Skin epidermis (tissue), 12 donors: ENCODE measurements around the gene ANKRA2.
"Not testable (repeated sequence)": the region's sequence is repeated elsewhere in the genome, so short reads cannot be mapped to it uniquely, and the experiment has no call there.

Experiments
- H3K27ac ChIP-seq, 21 experiments: fragments of 200-600 bp; sonication (generic) in 11 of 21; one replicate each; pipeline ENCODE4 v1.5.0; 2020; ENCODE audit warnings: mild to moderate bottlenecking in 3 of 21, inconsistent platforms in 2 of 21, moderate library complexity in 2 of 21
- H3K4me3 ChIP-seq, 7 experiments: fragments of 200-600 bp; sonication (generic) in 2 of 7; one replicate each; pipeline ENCODE4 v1.5.0; 2020; ENCODE audit warnings: inconsistent platforms in 2 of 7, mild to moderate bottlenecking in 2 of 7, moderate library complexity in 1 of 7

The ANKRA2 gene

GRCh38 chr5:73513996-73514395, 51.4 kb downstream of the ANKRA2 start:
- no peak overlapping the region for H3K4me3 ChIP-seq
- H3K27ac ChIP-seq, result peak overlapping the region in 2 of 21 experiments; percentile 0 to 27

GRCh38 chr5:73508521-73508920, 56.9 kb downstream of the ANKRA2 start:
- not testable (repeated sequence) for H3K27ac ChIP-seq, H3K4me3 ChIP-seq

GRCh38 chr5:73507062-73507461, 58.4 kb downstream of the ANKRA2 start:
- no peak overlapping the region for H3K4me3 ChIP-seq
- peak overlapping the region in 4 of 21 experiments; percentile 17 to 44 (median 42) for H3K27ac ChIP-seq

DNA sequence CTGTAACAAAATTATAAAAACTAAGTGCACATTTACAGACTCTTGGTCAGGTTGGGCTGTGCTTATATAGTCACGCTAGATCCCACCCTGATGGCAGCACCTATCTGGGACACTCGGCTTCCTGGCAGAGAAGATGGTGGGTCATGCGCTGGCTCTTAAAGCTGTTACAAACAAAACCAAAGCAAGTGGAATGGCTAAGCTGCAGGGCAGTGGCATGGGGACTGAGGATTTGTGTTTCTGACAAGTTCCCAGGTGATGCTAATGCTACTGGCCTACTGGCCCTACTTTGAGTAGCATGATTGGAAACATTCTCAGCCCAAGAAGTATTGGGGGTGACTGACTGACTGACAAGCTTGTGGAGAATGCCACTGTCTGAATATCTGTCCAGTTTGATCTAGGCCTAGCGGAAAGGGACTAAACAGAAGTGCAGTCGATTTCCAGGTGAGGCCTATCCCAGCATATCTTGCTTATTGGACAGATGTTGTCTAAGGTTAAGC, 58.9 kb downstream of the ANKRA2 start:
- no peak overlapping the region for H3K4me3 ChIP-seq
- peak overlapping the region in 1 of 21 experiments; percentile 17 for H3K27ac ChIP-seq
